ENCODE results near the gene PPP2CA. TPM values are rescaled to one million over a fixed set of nuclear protein-coding genes. Genes with fewer than 3 reads are reported as not detected.

PPP2CA gene
- total RNA-seq, 2 experiments from 2014 or later: 188 to 195 TPM

- DNase-seq (no peak), ATAC-seq (ENCODE audit: poor library complexity) (no peak)
- Histone ChIP-seq H3K27me3 (ENCODE audit: control insufficient read depth in 1 of 2, insufficient read depth in 2 of 2, low read length in 2 of 2) (no peaks in the 10 kb centered on the region), H3K4me1 (ENCODE audit: insufficient read depth, low read length) (peaks cover 12% of the 10 kb centered on the region), H3K36me3 (ENCODE audit: insufficient read depth, low read length) (peaks cover 7% of the 10 kb centered on the region), H3K9me3 (ENCODE audit: control insufficient read depth in 1 of 2, insufficient read depth in 1 of 2, low read length in 2 of 2) (no peaks in the 10 kb centered on the region), H3K27ac (ENCODE audit: low read depth in 1 of 2, low read length in 2 of 2) (no peak overlapping the region), H3K4me3 (ENCODE audit: low read length) (no peak overlapping the region)
- Mint-ChIP-seq H3K9me3 (no peaks in the 10 kb centered on the region), H3K4me1 (ENCODE audit: low read depth) (peaks cover 46% of the 10 kb centered on the region), H3K4me3 (peak overlapping the region; percentile 99), H3K36me3 (ENCODE audit: low read depth) (peaks cover 38% of the 10 kb centered on the region), H3K27ac (peak overlapping the region; percentile 100), H3K27me3 (no peaks in the 10 kb centered on the region)
- intact Hi-C loops (cut with DNase I, micrococcal nuclease): loop anchor here (2.0 to 10.0 kb wide), 13 partner anchors 51 to 1733 kb away; partner anchors contain the start of genes SKP1 (in 2 of the 2), C5orf24 (in 1 of the 2), CAMLG (in 1 of the 2) and CDKL3 (in 1 of the 2)
- no peak for TF ChIP-seq CTCF (IDR thresholded peaks at IDR 0.05)
- CTCF ChIA-PET: interaction anchor here (1.1 kb wide), 1 partner anchor 360 kb away, joined by 3 read pairs; no protein-coding TSS in a partner anchor
- POLR2A ChIA-PET: interaction anchor here (1.1 to 3.0 kb wide), 3 partner anchors 71 to 510 kb away, joined by 4 to 15 read pairs (median 13); partner anchors contain the start of genes CAMLG and JADE2
These were observed 1.9 kb upstream of the PPP2CA start for GRCh38 chr5:134227776-134228175.

DNA sequence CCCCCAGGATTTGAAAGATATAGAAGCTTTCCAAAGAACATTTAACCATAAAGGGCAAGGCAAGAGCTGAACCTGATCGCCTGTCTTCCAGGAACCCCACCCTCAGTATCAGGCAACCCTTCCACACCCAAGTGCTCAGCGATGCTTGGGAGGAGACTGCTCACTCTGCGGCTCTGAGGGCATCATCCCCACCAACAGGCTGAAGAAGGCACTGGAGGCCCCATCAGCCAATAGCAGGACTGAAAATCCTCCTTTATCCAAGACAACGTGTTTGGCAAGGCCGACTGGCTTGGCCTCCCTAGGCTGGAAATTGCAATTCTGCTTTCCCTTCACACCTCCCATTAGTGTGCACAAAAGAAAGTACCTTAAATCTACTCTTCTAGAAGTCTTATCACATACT is 1.4 kb upstream of the PPP2CA start:
- ChIA-PET CTCF (interaction anchor here (1.1 kb wide), 1 partner anchor 360 kb away, joined by 3 read pairs; no protein-coding TSS in a partner anchor), POLR2A (interaction anchor here (1.1 to 4.9 kb wide), 12 partner anchors 9 to 511 kb away, joined by 3 to 112 read pairs (median 10); partner anchors contain the start of genes CAMLG, CDKL3, JADE2 and SAR1B)
- Histone ChIP-seq H3K4me3 (ENCODE audit: low read length) (peak overlapping the region; percentile 75), H3K27me3 (ENCODE audit: control insufficient read depth in 1 of 2, insufficient read depth in 2 of 2, low read length in 2 of 2) (no peaks in the 10 kb centered on the region), H3K4me1 (ENCODE audit: insufficient read depth, low read length) (peaks cover 12% of the 10 kb centered on the region), H3K36me3 (ENCODE audit: insufficient read depth, low read length) (peaks cover 7% of the 10 kb centered on the region), H3K27ac (ENCODE audit: low read depth in 1 of 2, low read length in 2 of 2) (peak overlapping the region; percentile 100), H3K9me3 (ENCODE audit: control insufficient read depth in 1 of 2, insufficient read depth in 1 of 2, low read length in 2 of 2) (no peaks in the 10 kb centered on the region)
- ATAC-seq (ENCODE audit: poor library complexity) (no peak), DNase-seq (peak in 2 of 14 experiments; percentile 35 to 51)
- peaks cover 51% of the 10 kb centered on the region for H3K4me1 Mint-ChIP-seq (ENCODE audit: low read depth)
- peaks cover 44% of the 10 kb centered on the region for H3K36me3 Mint-ChIP-seq (ENCODE audit: low read depth)
- H3K27ac Mint-ChIP-seq: peak overlapping the region; percentile 100
- H3K9me3 Mint-ChIP-seq: no peaks in the 10 kb centered on the region
- no peak for TF ChIP-seq CTCF (IDR thresholded peaks at IDR 0.05)
- no peaks in the 10 kb centered on the region for H3K27me3 Mint-ChIP-seq
- H3K4me3 Mint-ChIP-seq: peak overlapping the region; percentile 99
- intact Hi-C loops (cut with DNase I, micrococcal nuclease): loop anchor here (2.0 to 10.0 kb wide), 13 partner anchors 50 to 1732 kb away; partner anchors contain the start of genes SKP1 (in 2 of the 2), C5orf24 (in 1 of the 2), CAMLG (in 1 of the 2) and CDKL3 (in 1 of the 2)

DNA sequence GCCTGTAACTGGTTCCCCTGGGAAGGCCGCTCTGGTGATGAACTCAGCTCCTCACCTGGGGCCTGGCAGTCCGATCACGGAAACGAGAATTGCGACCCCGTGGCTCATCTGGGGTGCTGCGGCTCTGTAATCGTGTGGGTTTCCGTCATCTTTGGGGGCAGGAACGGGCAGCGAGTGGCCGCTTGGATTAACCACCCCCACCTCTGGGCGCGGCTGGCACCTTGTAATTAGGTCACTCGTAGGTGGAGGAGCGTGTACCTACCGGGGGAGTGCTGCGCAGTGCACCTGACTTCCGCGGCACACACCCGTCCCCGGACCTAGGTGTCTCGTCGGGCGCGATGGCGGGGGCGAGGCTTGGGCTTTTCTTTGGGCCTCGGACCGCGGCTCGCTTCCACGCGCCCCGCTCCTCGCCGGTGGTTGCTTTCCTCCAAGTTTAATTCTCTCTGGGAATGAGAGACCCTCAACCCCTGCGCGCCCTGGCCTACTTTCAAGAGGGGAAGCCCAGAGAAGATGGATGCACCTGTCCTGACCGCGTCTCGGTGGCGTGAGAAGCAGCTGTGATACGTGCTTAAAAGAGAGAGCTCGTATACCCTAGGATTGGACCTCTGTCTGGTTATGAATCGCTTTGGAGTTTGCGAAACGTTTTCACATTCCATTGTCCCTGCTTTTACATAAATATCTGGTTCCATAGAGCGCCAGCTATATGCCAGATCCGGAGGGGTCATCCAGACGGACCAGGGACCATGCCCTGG is 744 bp upstream of the PPP2CA start:
- Mint-ChIP-seq H3K36me3 (ENCODE audit: low read depth) (peaks cover 48% of the 10 kb centered on the region), H3K27me3 (no peaks in the 10 kb centered on the region), H3K9me3 (no peaks in the 10 kb centered on the region), H3K27ac (peak overlapping the region; percentile 100), H3K4me1 (ENCODE audit: low read depth) (peaks cover 57% of the 10 kb centered on the region), H3K4me3 (peak overlapping the region; percentile 99)
- peak overlapping the region; percentile 75 for H3K4me3 ChIP-seq (ENCODE audit: low read length)
- ATAC-seq (ENCODE audit: poor library complexity): peak; percentile 69
- no peaks in the 10 kb centered on the region for H3K9me3 ChIP-seq (ENCODE audit: control insufficient read depth in 1 of 2, insufficient read depth in 1 of 2, low read length in 2 of 2)
- DNase-seq: peak in 10 of 14 experiments; percentile 67 to 95 (median 78)
- H3K4me1 ChIP-seq (ENCODE audit: insufficient read depth, low read length): peaks cover 16% of the 10 kb centered on the region
- H3K27me3 ChIP-seq (ENCODE audit: control insufficient read depth in 1 of 2, insufficient read depth in 2 of 2, low read length in 2 of 2): no peaks in the 10 kb centered on the region
- CTCF ChIA-PET: interaction anchor here (1.0 to 1.5 kb wide), 4 partner anchors 43 to 361 kb away, joined by 3 to 5 read pairs (median 4); no protein-coding TSS in a partner anchor
- H3K36me3 ChIP-seq (ENCODE audit: insufficient read depth, low read length): peaks cover 8% of the 10 kb centered on the region
- intact Hi-C loops (cut with DNase I, micrococcal nuclease): loop anchor here (1.0 to 10.0 kb wide), 14 partner anchors 50 to 1732 kb away; partner anchors contain the start of genes SKP1 (in 2 of the 2), C5orf24 (in 1 of the 2), CAMLG (in 1 of the 2) and CDKL3 (in 1 of the 2)
- POLR2A ChIA-PET: interaction anchor here (0.7 to 4.9 kb wide), 50 partner anchors 9 to 1670 kb away, joined by 3 to 112 read pairs (median 5); partner anchors contain the start of genes C5orf15, C5orf24, CAMLG and CDKL3
- no peak for TF ChIP-seq CTCF (IDR thresholded peaks at IDR 0.05)
- peak overlapping the region; percentile 100 for H3K27ac ChIP-seq (ENCODE audit: low read depth in 1 of 2, low read length in 2 of 2)

All from CD4-positive, alpha-beta T cell (primary cell).